HG03439 (cell line): ENCODE measurements around the gene HAUS1.
"Not testable (repeated sequence)": the region's sequence is repeated elsewhere in the genome, so short reads cannot be mapped to it uniquely, and the experiment has no call there.

Experiments used
- ATAC-seq: cut with Tn5 transposase; IDR thresholded peaks from one replicate; pipeline ENCODE4 v1.9.1; 2021; ENCODE audit warnings: mild to moderate bottlenecking, moderate library complexity; ENCODE audit not compliant: unreplicated experiment

Gene HAUS1

GRCh38 chr18:46156124-46156745 is 52.0 kb downstream of the HAUS1 start:
- no peak for ATAC-seq

GRCh38 chr18:46156843-46157242 is 52.7 kb downstream of the HAUS1 start:
- no peak for ATAC-seq

- no peak for ATAC-seq
Measured at GRCh38 chr18:46158499-46158898, 54.3 kb downstream of the HAUS1 start.

GRCh38 chr18:46160050-46160798 is 56.0 kb downstream of the HAUS1 start:
- no peak for ATAC-seq

DNA sequence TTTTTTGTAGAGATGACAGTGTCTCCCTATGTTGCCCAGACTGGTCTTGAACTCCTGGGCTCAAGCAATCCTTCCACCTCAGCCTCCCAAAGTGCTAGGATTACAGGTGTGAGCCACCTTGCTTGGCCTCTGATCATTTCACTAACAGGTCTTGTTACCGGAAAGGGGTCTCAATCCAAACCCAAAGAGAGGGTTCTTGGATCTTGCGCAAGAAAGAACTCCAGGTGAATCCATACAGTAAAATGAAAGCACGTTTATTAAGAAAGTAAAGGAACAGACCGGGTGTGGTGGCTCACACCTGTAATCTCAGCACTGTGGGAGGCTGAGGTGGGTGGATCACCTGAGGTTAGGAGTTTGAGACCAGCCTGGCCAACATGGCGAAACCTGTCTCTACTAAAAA is 56.7 kb downstream of the HAUS1 start:
- not testable (repeated sequence) for ATAC-seq

- ATAC-seq, result no peak
Measured at GRCh38 chr18:46161703-46162396, 57.7 kb downstream of the HAUS1 start.

- ATAC-seq, result no peak
Measured at GRCh38 chr18:46163091-46163490, 58.9 kb downstream of the HAUS1 start.

DNA sequence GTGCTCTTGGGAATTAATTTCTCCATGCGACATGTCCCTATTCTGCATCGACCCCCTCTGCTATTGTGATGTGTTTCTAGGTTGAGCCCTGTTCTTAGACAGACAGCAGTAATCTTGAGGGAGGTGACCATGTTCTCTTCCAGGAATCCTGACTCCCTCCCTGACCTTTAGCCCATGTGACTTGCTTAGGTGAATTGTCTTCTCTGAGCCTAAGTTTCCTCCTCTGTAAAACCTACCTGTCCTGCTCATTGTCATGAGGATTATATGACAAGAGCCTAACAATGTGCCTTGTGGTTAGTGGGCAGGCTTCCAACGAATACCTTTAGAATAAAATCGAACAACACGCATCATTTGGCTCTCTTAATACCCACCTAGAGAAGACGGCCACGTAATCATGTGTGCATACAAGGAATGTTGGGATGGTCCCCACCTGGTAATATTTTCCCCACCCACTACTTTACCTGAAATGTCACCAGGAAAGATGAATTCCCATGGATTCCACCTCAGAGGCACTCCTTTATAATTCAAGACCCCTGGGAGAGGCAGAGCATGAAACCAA is 59.8 kb downstream of the HAUS1 start:
- no peak for ATAC-seq

DNA sequence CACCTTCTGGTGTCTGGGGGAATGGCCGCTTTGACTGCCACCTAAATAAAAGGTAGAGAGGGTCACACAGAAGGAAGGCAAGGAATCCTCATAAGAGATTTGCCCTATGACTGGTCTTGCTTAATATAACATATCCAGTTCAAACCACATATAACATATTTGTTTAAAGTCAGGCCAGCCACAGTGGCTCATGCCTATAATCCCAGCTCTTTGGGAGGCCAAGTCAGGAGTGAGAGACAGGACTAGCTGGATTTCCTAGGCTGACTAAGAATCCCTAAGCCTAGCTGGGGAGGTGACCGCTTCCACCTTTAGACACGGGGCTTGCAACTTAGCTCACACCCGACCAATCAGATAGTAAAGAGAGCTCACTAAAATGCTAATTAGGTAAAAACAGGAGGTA is 60.3 kb downstream of the HAUS1 start:
- not testable (repeated sequence) for ATAC-seq

GRCh38 chr18:46164920-46165319 is 60.7 kb downstream of the HAUS1 start:
- ATAC-seq, result no peak

GRCh38 chr18:46166261-46166970 is 62.2 kb downstream of the HAUS1 start:
- no peak for ATAC-seq

DNA sequence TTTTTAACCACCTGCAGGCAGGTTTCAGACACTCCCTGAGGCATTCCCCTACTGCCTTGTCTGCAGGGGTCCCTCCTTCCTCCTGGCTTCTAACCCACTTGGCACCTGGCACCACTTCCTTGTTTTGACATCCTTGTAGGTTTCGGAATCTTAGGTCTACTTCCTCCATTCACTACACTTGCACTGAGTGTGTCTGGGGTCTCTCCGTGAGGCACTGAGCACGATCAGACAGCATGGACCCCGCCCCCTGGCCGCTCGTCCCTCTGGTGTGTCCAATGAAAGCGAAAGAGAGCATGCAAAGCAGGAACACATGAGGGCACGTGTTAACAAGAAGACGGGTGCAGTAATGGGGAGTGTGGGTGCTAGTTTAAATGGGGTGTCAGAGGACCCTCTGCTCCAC is 63.8 kb downstream of the HAUS1 start:
- peak; percentile 85 for ATAC-seq

- ATAC-seq, result no peak
Measured at GRCh38 chr18:46169464-46169941, 65.3 kb downstream of the HAUS1 start.

- no peak for ATAC-seq
Measured at GRCh38 chr18:46171331-46171730, 67.1 kb downstream of the HAUS1 start.

GRCh38 chr18:46173393-46174341 is 69.5 kb downstream of the HAUS1 start:
- ATAC-seq, result peak; percentile 89

DNA sequence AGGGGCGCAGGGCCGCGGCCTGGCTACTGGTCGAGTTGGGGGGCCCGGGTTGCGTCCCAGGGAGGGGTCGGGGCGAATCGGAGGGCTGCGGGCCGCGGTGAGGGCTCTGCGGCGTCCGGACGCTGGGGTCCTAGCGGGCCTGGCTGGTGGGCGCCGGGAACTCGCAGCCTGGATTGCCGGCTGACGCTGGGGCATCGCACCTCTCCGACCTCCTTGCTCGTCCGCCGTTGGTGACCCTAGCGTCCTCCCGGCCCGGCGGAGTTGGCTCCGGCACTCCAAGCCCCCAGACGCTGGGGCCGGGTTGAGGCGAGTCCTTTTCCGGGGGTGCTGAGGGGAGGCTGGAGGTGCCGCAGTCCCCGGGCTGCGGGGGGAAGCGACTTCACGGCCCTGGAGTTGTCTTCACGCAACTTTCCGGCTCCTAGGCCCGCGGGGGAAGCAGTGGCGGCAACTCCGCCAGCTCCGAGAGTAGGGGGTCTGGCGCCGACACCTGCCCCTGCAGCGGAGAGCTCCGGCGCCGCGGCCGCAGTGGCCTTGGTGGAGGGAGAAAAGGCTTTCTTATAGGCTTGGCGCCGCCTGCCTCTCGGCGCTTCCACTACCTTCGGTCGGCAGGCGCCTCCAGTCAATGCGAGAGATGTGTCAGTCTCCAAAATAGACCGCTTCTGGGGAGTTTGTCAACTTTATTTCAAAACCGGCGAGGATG is 70.3 kb downstream of the HAUS1 start:
- peak; percentile 12 for ATAC-seq

DNA sequence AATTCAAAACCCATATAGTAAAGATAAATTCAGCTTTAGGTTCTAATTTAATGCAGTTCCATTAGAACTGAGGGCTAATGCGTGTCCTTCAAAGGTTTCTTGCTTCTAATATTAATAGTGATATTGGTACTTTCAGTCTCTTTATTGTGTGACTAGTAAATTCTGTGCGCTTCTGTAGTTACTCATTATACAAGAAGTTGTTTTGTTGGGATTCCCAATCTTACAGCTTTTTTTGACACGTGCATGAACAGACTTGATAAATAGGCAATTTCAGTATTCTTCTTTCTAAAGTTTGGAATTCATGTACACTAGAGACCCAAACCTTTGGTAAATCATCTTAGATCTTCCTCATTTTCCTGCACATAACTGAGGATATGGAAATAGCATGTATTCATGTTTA is 71.8 kb downstream of the HAUS1 start:
- ATAC-seq, result no peak
